ENCODE results near the gene FLII. TPM values are rescaled to one million over a fixed set of nuclear protein-coding genes. Genes with fewer than 3 reads are reported as not detected.

FLII gene
- total RNA-seq, 1 experiment from 2014 or later, result 264 TPM

DNA sequence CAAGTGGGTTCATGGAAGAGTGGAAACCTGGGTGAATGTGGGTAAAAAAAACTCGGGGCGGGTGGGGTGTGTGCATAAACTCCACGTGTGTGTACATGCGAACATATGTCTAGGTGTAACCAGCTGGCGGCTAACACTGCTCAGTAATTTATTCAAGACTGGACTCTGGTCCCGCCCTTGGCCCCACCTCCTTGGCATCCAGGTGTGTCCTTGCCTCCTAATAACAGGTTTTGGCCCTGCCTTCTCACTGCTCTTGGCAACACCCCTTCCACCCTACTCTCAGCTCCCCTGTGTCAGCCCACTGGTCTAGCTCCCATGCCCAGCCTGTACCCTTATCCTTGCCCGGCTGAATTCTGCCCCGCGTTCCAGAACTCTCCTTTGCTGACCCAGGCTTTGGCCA, 8.3 kb downstream of the FLII start:
- Histone ChIP-seq H3K27ac (ENCODE audit: low read depth, low read length) (no peak overlapping the region; the same call in 1 of the 2 replicates), H3K4me1 (ENCODE audit: control insufficient read depth in 1 of 2, insufficient read depth in 2 of 2, low read length in 2 of 2) (peaks cover 0 to 12% of the 10 kb centered on the region in 2 experiments; a peak in 2 of 4 replicates), H3K36me3 (ENCODE audit: control insufficient read depth in 1 of 2, insufficient read depth in 2 of 2, low read length in 2 of 2) (peaks cover 25 to 62% of the 10 kb centered on the region in 2 experiments), H3K4me3 (replicated peaks in 1 of 2; ENCODE audit: low read depth in 1 of 2, low read length in 2 of 2) (no peak overlapping the region), H3K79me2 (ENCODE audit: insufficient read depth, low read length) (peaks cover 7% of the 10 kb centered on the region; the same call in 1 of the 2 replicates), H2AFZ (ENCODE audit: low read depth, low read length, poor library complexity, severe bottlenecking) (no peak overlapping the region), H3K27me3 (ENCODE audit: insufficient read depth, low read length) (no peaks in the 10 kb centered on the region), H3K9ac (ENCODE audit: low read length) (no peak overlapping the region), H3K9me2 (ENCODE audit: insufficient read depth) (no peaks in the 10 kb centered on the region), H3K4me2 (ENCODE audit: low read length) (no peak overlapping the region), H3K9me3 (ENCODE audit: control insufficient read depth in 1 of 2, insufficient read depth in 1 of 2, low read depth in 1 of 2, low read length in 2 of 2) (no peaks in the 10 kb centered on the region), H4K20me1 (ENCODE audit: insufficient read depth) (peaks cover 6% of the 10 kb centered on the region; the same call in 1 of the 2 replicates)
- no TSS peak for BruUV-seq (replicated peaks)
- POLR2A ChIA-PET, result interaction anchor here (1.4 kb wide), 1 partner anchor 9 kb away, joined by 5 read pairs; the partner anchor contains the start of gene FLII
- DNase-seq (ENCODE audit: low read depth, low spot score) (no peak), ATAC-seq (peak; percentile 59)
- RAD21 ChIA-PET (ENCODE audit: low non-redundant PET in 1 of 2, low total read pairs in 2 of 2, uncharacterized antibody in 2 of 2, unreplicated experiment in 2 of 2), result no interaction called here
- intact Hi-C loops (cut with micrococcal nuclease), result no loop called here
- CTCF ChIA-PET, result interaction anchor here (0.6 kb wide), 1 partner anchor 1714 kb away, joined by 3 read pairs; no protein-coding TSS in a partner anchor
- TF ChIP-seq, protein P1, sequence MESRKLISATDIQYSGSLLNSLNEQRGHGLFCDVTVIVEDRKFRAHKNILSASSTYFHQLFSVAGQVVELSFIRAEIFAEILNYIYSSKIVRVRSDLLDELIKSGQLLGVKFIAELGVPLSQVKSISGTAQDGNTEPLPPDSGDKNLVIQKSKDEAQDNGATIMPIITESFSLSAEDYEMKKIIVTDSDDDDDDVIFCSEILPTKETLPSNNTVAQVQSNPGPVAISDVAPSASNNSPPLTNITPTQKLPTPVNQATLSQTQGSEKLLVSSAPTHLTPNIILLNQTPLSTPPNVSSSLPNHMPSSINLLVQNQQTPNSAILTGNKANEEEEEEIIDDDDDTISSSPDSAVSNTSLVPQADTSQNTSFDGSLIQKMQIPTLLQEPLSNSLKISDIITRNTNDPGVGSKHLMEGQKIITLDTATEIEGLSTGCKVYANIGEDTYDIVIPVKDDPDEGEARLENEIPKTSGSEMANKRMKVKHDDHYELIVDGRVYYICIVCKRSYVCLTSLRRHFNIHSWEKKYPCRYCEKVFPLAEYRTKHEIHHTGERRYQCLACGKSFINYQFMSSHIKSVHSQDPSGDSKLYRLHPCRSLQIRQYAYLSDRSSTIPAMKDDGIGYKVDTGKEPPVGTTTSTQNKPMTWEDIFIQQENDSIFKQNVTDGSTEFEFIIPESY (IDR thresholded peaks at IDR 0.05; ENCODE audit: extremely low read depth, insufficient replicate concordance, low read length), result no peak
- TF ChIP-seq CBX3 (IDR thresholded peaks at IDR 0.05; ENCODE audit: low read depth) (no peak), RAD21 (IDR thresholded peaks at IDR 0.05; ENCODE audit: low read depth) (no peak), FOSL1 (IDR thresholded peaks at IDR 0.05; ENCODE audit: low read depth) (no peak), ZFX (IDR thresholded peaks at IDR 0.05) (no peak), JUND (IDR thresholded peaks at IDR 0.05) (no peak), SP1 (IDR thresholded peaks at IDR 0.05; ENCODE audit: low read depth) (no peak), POLR2AphosphoS5 (IDR thresholded peaks at IDR 0.05; ENCODE audit: low read depth, low read length) (no peak), ELF1 (IDR thresholded peaks at IDR 0.05; ENCODE audit: borderline replicate concordance, low read depth) (no peak), POLR2A (IDR thresholded peaks at IDR 0.05; ENCODE audit: borderline replicate concordance, extremely low read depth, insufficient read depth, insufficient read length) (no peak), SIN3A (IDR thresholded peaks at IDR 0.05; ENCODE audit: low read depth) (no peak), EZH2 (IDR thresholded peaks at IDR 0.05) (no peak)
- TF ChIP-seq, protein P2, sequence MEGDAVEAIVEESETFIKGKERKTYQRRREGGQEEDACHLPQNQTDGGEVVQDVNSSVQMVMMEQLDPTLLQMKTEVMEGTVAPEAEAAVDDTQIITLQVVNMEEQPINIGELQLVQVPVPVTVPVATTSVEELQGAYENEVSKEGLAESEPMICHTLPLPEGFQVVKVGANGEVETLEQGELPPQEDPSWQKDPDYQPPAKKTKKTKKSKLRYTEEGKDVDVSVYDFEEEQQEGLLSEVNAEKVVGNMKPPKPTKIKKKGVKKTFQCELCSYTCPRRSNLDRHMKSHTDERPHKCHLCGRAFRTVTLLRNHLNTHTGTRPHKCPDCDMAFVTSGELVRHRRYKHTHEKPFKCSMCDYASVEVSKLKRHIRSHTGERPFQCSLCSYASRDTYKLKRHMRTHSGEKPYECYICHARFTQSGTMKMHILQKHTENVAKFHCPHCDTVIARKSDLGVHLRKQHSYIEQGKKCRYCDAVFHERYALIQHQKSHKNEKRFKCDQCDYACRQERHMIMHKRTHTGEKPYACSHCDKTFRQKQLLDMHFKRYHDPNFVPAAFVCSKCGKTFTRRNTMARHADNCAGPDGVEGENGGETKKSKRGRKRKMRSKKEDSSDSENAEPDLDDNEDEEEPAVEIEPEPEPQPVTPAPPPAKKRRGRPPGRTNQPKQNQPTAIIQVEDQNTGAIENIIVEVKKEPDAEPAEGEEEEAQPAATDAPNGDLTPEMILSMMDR (IDR thresholded peaks at IDR 0.05 in 2 of 3, conservative IDR thresholded peaks at IDR 0.05 in 1 of 3; ENCODE audit: borderline replicate concordance in 1 of 3, insufficient read depth in 1 of 3, low read depth in 2 of 3, low read length in 2 of 3), result no peak
- TF ChIP-seq, protein P3, sequence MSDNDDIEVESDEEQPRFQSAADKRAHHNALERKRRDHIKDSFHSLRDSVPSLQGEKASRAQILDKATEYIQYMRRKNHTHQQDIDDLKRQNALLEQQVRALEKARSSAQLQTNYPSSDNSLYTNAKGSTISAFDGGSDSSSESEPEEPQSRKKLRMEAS (IDR thresholded peaks at IDR 0.05), result no peak
- TF ChIP-seq, protein P4, sequence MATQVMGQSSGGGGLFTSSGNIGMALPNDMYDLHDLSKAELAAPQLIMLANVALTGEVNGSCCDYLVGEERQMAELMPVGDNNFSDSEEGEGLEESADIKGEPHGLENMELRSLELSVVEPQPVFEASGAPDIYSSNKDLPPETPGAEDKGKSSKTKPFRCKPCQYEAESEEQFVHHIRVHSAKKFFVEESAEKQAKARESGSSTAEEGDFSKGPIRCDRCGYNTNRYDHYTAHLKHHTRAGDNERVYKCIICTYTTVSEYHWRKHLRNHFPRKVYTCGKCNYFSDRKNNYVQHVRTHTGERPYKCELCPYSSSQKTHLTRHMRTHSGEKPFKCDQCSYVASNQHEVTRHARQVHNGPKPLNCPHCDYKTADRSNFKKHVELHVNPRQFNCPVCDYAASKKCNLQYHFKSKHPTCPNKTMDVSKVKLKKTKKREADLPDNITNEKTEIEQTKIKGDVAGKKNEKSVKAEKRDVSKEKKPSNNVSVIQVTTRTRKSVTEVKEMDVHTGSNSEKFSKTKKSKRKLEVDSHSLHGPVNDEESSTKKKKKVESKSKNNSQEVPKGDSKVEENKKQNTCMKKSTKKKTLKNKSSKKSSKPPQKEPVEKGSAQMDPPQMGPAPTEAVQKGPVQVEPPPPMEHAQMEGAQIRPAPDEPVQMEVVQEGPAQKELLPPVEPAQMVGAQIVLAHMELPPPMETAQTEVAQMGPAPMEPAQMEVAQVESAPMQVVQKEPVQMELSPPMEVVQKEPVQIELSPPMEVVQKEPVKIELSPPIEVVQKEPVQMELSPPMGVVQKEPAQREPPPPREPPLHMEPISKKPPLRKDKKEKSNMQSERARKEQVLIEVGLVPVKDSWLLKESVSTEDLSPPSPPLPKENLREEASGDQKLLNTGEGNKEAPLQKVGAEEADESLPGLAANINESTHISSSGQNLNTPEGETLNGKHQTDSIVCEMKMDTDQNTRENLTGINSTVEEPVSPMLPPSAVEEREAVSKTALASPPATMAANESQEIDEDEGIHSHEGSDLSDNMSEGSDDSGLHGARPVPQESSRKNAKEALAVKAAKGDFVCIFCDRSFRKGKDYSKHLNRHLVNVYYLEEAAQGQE (IDR thresholded peaks at IDR 0.05; ENCODE audit: low read depth), result no peak

Measured in HCT116 (cell line).